Bronchial epithelial cell (primary cell): ENCODE measurements around the gene TMF1. TPM values are rescaled to one million over a fixed set of nuclear protein-coding genes. Genes with fewer than 3 reads are reported as not detected.

ENCODE experiments used
- DNase-seq: peaks from one replicate; pipeline ENCODE4 v3.0.0-alpha.2; 2010; ENCODE audit warnings: low read depth
- FAIRE-seq: peaks from 2 replicates; lab custom pipeline; 2011; peaks lifted over from hg19 to GRCh38; lab: Jason Lieb, UNC
- H3K27me3 ChIP-seq: 2 replicates; pipeline ENCODE4 v1.5.1; 2011; ENCODE audit warnings: low read length; ENCODE audit not compliant: control insufficient read depth, insufficient read depth
- H3K36me3 ChIP-seq: 2 replicates; pipeline ENCODE4 v1.5.1; 2011; ENCODE audit warnings: low read length; ENCODE audit not compliant: control insufficient read depth, insufficient read depth
- H3K4me3 ChIP-seq: 2 replicates; pipeline ENCODE4 v1.5.1; 2011; ENCODE audit warnings: mild to moderate bottlenecking, low read depth, low read length, control low read depth
- total RNA-seq: library from RNA; depleted of rRNA; stranded (reverse); fragments of >200 nt; gene quantifications from 2 replicates; pipeline ENCODE4 v1.2.1, GENCODE V29; 2014
- TF ChIP-seq, protein P1 (sequence below): IDR thresholded peaks from 2 replicates; pipeline ENCODE4 v1.5.1; 2011; ENCODE audit warnings: mild to moderate bottlenecking, moderate library complexity, low read length, control low read depth, inconsistent platforms; ENCODE audit not compliant: insufficient read depth, severe bottlenecking

TMF1 gene
- total RNA-seq, 1 donor from 2014 or later: 21.3 TPM

DNA sequence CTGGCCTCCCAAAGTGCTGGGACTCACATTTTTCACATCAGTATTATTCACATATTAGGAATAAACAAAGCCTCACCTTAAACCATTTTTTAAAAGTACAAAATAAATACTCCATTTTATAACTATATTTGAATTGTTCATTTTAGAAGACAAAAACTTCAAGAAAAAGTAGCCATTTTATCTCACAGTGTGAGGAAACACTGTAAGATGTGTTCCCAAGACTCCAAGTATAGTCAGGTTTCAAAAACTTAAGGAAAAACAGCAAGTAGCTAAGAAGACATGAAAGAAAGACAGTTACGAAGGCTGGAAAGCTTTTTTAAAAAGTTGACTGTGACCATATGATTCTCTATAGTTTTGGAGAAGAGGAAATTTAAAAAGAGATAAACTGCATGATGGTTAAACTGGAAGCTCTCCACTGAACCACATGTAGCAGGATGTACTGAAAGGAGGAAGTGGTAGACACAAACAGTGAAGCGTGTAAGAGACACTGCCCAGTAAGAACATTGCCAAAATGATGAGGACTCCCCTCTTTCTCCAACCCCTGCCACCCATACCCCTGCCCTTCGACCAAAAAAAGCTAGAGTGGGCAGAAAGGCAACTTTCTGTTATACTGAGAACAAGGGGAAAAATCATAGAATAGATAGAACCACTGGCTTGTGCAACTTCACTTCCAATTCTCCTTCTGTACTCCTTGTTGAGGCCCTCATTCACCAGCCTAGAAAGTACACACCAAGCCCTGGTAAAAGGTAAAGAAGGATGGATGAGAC is 6.2 kb upstream of the TMF1 start:
- Histone ChIP-seq H3K36me3 (peaks cover 3% of the 10 kb centered on the region), H3K4me3 (no peak overlapping the region), H3K27me3 (no peaks in the 10 kb centered on the region)
- DNase-seq (no peak), FAIRE-seq (no peak)
- TF ChIP-seq, protein P1, sequence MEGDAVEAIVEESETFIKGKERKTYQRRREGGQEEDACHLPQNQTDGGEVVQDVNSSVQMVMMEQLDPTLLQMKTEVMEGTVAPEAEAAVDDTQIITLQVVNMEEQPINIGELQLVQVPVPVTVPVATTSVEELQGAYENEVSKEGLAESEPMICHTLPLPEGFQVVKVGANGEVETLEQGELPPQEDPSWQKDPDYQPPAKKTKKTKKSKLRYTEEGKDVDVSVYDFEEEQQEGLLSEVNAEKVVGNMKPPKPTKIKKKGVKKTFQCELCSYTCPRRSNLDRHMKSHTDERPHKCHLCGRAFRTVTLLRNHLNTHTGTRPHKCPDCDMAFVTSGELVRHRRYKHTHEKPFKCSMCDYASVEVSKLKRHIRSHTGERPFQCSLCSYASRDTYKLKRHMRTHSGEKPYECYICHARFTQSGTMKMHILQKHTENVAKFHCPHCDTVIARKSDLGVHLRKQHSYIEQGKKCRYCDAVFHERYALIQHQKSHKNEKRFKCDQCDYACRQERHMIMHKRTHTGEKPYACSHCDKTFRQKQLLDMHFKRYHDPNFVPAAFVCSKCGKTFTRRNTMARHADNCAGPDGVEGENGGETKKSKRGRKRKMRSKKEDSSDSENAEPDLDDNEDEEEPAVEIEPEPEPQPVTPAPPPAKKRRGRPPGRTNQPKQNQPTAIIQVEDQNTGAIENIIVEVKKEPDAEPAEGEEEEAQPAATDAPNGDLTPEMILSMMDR: no peak

DNA sequence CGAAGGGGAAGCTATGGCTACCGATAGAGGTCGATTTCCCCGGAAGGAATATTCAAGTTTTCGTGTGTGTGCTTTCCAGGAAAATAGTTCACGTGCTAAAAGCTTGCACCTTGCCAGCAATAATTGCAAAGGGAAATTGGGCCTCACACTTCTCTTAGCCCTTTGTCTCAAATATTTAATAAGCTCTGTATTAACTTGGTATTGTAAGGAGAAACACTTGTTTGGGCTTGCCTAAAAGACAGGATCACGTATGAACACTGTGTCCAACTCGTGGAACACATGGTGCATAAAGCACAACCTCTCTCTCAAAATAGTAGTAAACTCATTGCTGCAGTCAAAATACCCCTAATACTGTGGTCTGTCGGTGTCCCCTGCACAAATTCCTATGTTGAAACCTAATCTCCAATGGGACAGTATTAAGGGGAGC is 352 bp upstream of the TMF1 start:
- Histone ChIP-seq H3K27me3 (no peaks in the 10 kb centered on the region), H3K4me3 (peak overlapping the region; percentile 92), H3K36me3 (peaks cover 4% of the 10 kb centered on the region)
- DNase-seq (no peak), FAIRE-seq (no peak)
- TF ChIP-seq, protein P1: no peak

DNA sequence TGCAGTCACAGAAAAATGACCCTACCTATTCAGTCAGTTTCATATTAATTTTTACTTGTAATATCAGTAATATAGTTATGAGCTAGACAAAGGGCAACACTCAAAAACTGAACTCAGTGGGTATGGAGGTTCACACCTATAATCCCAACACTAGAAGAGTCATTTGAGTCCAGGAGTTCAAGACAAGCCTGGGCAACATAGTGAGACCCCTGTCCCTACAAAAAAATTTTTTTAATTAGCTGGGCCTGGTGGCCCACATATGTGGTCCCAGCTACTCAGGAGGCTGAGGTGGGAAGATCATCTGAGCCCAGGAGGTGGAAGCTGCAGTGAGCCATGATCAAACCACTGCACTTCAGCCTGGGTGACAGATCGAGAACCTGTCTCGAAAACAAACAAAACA is 3.1 kb downstream of the TMF1 start:
- peaks cover 9% of the 10 kb centered on the region for H3K36me3 ChIP-seq
- no peaks in the 10 kb centered on the region for H3K27me3 ChIP-seq
- H3K4me3 ChIP-seq: no peak overlapping the region
- TF ChIP-seq, protein P1: no peak
- no peak for DNase-seq
- FAIRE-seq: no peak

DNA sequence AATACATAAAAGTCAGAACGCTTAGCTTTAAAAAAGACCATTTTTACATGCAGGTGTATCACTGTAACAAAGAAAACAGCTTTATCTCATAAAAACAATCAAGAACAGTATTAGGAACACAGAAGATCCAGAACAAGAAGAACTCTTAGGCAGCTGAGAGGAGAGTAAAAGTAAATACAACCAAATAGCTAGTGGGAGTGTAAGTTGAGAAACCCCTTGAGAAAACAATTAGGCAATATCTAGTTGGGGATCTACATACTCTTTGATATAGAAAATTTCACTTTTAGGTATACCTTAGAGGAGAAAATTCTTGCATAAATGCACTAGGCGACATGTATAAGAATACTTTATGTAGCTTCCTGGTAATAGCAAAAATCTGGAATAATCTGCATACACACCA is 7.5 kb downstream of the TMF1 start:
- no peak overlapping the region for H3K4me3 ChIP-seq
- H3K36me3 ChIP-seq: peaks cover 14% of the 10 kb centered on the region
- TF ChIP-seq, protein P1: no peak
- FAIRE-seq (no peak), DNase-seq (no peak)
- H3K27me3 ChIP-seq: no peaks in the 10 kb centered on the region

GRCh38 chr3:69033470-69033869 is 18.7 kb downstream of the TMF1 start:
- H3K27me3 ChIP-seq: no peaks in the 10 kb centered on the region
- H3K36me3 ChIP-seq: peaks cover 7% of the 10 kb centered on the region
- DNase-seq: peak; percentile 34
- H3K4me3 ChIP-seq: no peak overlapping the region
- TF ChIP-seq, protein P1: no peak
- no peak for FAIRE-seq
